Endothelial cell (in vitro differentiated cells): ENCODE measurements around the gene TIPARP. TPM values are rescaled to one million over a fixed set of nuclear protein-coding genes. Genes with fewer than 3 reads are reported as not detected.

Experiments used
- DNase-seq: peaks from one replicate; pipeline ENCODE4 v3.0.0; 2021; ENCODE audit warnings: low spot score
- H3K27ac Mint-ChIP-seq: one replicate; pipeline ENCODE4 v1.8.0; 2021; ENCODE audit warnings: mixed read lengths, inconsistent platforms; ENCODE audit not compliant: unreplicated experiment
- H3K27me3 Mint-ChIP-seq: one replicate; pipeline ENCODE4 v1.8.0; 2021; ENCODE audit warnings: mild to moderate bottlenecking, moderate library complexity, mixed read lengths, inconsistent platforms; ENCODE audit not compliant: unreplicated experiment
- H3K36me3 Mint-ChIP-seq: one replicate; pipeline ENCODE4 v1.8.0; 2021; ENCODE audit warnings: mild to moderate bottlenecking, low read depth, mixed read lengths, inconsistent platforms; ENCODE audit not compliant: unreplicated experiment
- H3K4me1 Mint-ChIP-seq: one replicate; pipeline ENCODE4 v1.8.0; 2021; ENCODE audit warnings: mild to moderate bottlenecking, mixed read lengths, inconsistent platforms; ENCODE audit not compliant: unreplicated experiment
- H3K4me3 Mint-ChIP-seq: one replicate; pipeline ENCODE4 v1.8.0; 2021; ENCODE audit warnings: mild to moderate bottlenecking, mixed read lengths, inconsistent platforms; ENCODE audit not compliant: unreplicated experiment
- H3K9me3 Mint-ChIP-seq: one replicate; pipeline ENCODE4 v1.8.0; 2021; ENCODE audit warnings: mixed read lengths, inconsistent platforms; ENCODE audit not compliant: unreplicated experiment
- CTCF ChIP-seq: fragments of 200-600 bp; sonication (generic); IDR thresholded peaks from one replicate; pipeline ENCODE4 v1.5.0; 2021; ENCODE audit warnings: antibody characterized with exemption; ENCODE audit not compliant: unreplicated experiment
- total RNA-seq: library from RNA; stranded (reverse); fragmentation: NEBNext Ultra II Directional; extraction: Animal tissue kit (Norgen Biotek cat#: 25700); gene quantifications from one replicate; pipeline ENCODE4 v1.2.1, GENCODE V29; 2021; ENCODE audit not compliant: unreplicated experiment

TIPARP gene
- total RNA-seq, 1 donor from 2014 or later = 8.9 TPM

- Mint-ChIP-seq H3K4me3 (no peak overlapping the region), H3K27ac (no peak overlapping the region), H3K9me3 (no peaks in the 10 kb centered on the region), H3K4me1 (no peaks in the 10 kb centered on the region), H3K27me3 (no peaks in the 10 kb centered on the region), H3K36me3 (no peaks in the 10 kb centered on the region)
- DNase-seq = no peak
- TF ChIP-seq CTCF = no peak
Observed at GRCh38 chr3:156630081-156630772, 44.2 kb upstream of the TIPARP start.

- no peaks in the 10 kb centered on the region for H3K9me3 Mint-ChIP-seq
- H3K27ac Mint-ChIP-seq = no peak overlapping the region
- H3K27me3 Mint-ChIP-seq = no peaks in the 10 kb centered on the region
- no peak for DNase-seq
- H3K4me3 Mint-ChIP-seq = no peak overlapping the region
- H3K36me3 Mint-ChIP-seq = no peaks in the 10 kb centered on the region
- H3K4me1 Mint-ChIP-seq = no peaks in the 10 kb centered on the region
- no peak for TF ChIP-seq CTCF
Observed at GRCh38 chr3:156630773-156631093, 43.7 kb upstream of the TIPARP start.

- no peaks in the 10 kb centered on the region for H3K4me1 Mint-ChIP-seq
- H3K27me3 Mint-ChIP-seq = no peaks in the 10 kb centered on the region
- H3K4me3 Mint-ChIP-seq = no peak overlapping the region
- TF ChIP-seq CTCF = no peak
- H3K36me3 Mint-ChIP-seq = no peaks in the 10 kb centered on the region
- no peak overlapping the region for H3K27ac Mint-ChIP-seq
- DNase-seq = no peak
- no peaks in the 10 kb centered on the region for H3K9me3 Mint-ChIP-seq
Observed at GRCh38 chr3:156631323-156631722, 43.1 kb upstream of the TIPARP start.

- H3K36me3 Mint-ChIP-seq = no peaks in the 10 kb centered on the region
- H3K4me1 Mint-ChIP-seq = no peaks in the 10 kb centered on the region
- DNase-seq = no peak
- H3K9me3 Mint-ChIP-seq = no peaks in the 10 kb centered on the region
- no peaks in the 10 kb centered on the region for H3K27me3 Mint-ChIP-seq
- H3K4me3 Mint-ChIP-seq = no peak overlapping the region
- no peak overlapping the region for H3K27ac Mint-ChIP-seq
- TF ChIP-seq CTCF = no peak
Observed at GRCh38 chr3:156632601-156633000, 41.8 kb upstream of the TIPARP start.

- H3K9me3 Mint-ChIP-seq = no peaks in the 10 kb centered on the region
- no peak for DNase-seq
- no peak overlapping the region for H3K4me3 Mint-ChIP-seq
- no peak overlapping the region for H3K27ac Mint-ChIP-seq
- no peaks in the 10 kb centered on the region for H3K36me3 Mint-ChIP-seq
- no peaks in the 10 kb centered on the region for H3K27me3 Mint-ChIP-seq
- TF ChIP-seq CTCF = no peak
- H3K4me1 Mint-ChIP-seq = no peaks in the 10 kb centered on the region
Observed at GRCh38 chr3:156633335-156633734, 41.1 kb upstream of the TIPARP start.
